ENCODE results near the gene PLEKHM2.
"Not testable (repeated sequence)": the region's sequence is repeated elsewhere in the genome, so short reads cannot be mapped to it uniquely, and the experiment has no call there.

PLEKHM2 gene

DNA sequence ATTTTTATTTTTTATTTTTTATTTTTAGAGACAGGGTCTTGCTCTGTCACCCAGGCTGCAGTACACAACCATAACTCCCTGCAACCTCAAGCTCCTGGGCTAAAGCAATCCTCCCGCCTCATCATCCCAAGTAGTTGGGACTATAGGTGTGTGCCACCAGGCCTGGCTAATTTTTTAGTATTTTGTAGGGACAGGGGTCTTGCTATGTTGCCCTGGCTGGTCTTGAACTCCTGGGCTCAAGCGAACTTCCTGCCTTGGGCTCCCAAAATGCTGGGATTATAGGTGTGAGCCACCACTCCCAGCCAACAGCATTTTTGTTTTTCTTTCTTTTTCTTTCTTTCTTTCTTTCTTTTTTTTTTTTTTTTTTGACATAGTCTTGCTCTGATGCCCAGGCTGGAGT lies 14.1 kb downstream of the PLEKHM2 start:
- DNase-seq (ENCODE audit: extremely low spot score, insufficient read length, low read depth) (no peak), FAIRE-seq (no peak)

DNA sequence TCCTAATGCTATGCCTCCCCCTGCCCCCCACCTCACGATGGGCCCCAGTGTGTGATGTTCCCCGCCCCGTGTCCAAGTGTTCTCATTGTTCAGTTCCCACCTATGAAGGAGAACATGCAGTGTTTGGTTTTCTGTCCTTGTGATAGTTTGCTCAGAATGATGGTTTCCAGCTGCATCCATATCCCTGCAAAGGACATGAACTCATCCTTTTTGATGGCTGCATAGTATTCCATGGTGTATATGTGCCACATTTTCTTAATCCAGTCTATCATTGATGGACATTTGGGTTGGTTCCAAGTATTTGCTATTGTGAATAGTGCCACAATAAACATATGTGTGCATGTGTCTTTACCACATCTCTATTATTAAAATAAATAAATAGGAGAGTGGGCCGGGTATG lies 15.2 kb downstream of the PLEKHM2 start:
- DNase-seq (ENCODE audit: extremely low spot score, insufficient read length, low read depth); FAIRE-seq: not testable (repeated sequence)

DNA sequence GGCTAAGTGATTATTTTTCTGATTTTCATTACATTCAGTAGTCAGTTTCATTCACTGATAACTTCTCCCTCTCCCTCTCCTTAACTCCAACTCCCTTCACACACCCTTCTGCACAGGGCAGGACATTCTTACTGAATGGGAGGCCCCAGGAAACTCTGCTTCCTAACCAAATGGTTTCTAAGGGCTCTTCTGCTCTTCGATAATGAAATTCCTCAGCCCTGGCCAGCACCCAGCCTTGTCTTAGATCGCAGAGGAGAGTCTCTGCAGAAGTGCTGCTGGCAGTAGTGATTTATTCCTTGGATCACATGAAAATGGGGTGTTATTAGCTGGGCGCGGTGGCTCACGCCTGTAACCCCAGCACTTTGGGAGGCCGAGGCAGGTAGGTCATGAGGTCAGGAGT lies 16.4 kb downstream of the PLEKHM2 start:
- FAIRE-seq = no peak
- DNase-seq (ENCODE audit: extremely low spot score, insufficient read length, low read depth) = no peak

GRCh38 chr1:15701784-15702183 lies 17.7 kb downstream of the PLEKHM2 start:
- FAIRE-seq = no peak

DNA sequence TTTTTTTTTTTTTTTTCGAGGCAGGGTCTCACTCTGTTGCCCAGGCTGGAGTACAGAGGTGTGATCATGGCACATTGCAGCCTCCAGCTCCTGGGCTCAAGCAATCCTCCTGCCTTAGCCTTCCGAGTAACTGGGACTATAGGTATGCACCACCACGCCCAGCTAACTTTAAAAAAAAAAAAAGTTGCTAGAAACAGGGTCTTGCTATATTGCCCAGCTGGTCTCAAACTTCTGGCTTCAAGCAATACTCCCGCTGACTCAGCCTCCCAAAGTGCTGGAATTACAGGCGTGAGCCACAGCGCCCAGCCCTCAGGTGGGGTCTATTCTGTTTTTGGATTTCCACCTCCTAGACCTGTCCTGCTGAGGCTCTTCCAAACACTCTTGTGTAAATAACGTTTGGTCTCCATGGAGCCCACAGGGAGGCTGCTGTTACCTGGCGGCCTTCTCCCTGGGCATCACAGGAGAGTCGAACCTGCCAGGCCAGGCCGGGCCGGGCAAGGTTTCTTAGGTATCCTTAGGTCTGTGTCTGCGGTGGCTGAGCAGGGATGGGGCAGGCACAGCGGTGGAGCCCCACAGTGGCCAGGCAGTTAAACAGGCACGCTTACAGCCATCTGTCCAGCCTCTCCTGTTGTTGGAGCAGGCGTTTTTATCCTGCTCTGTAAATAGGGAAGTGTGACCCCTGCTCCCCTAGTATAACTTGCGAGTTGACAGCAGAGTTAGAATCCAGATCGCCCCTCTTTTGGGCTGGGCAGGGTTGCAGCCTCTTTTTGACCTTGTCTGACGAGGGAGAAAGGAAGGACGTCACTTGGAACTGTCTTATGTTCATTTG lies 18.8 kb downstream of the PLEKHM2 start:
- no peak for DNase-seq (ENCODE audit: extremely low spot score, insufficient read length, low read depth)
- FAIRE-seq = no peak

More at GRCh38 chr1:15701784-15702183, 17.7 kb downstream of the PLEKHM2 start:
- DNase-seq (ENCODE audit: extremely low spot score, insufficient read length, low read depth) = no peak

- DNase-seq (ENCODE audit: extremely low spot score, insufficient read length, low read depth) (no peak), FAIRE-seq (no peak)
Measured at GRCh38 chr1:15703562-15703961, 19.4 kb downstream of the PLEKHM2 start.

- FAIRE-seq = no peak
Measured at GRCh38 chr1:15704526-15705183, 20.5 kb downstream of the PLEKHM2 start.

GRCh38 chr1:15705184-15705566 lies 21.1 kb downstream of the PLEKHM2 start:
- DNase-seq (ENCODE audit: extremely low spot score, insufficient read length, low read depth) (no peak), FAIRE-seq (no peak)

More at GRCh38 chr1:15704526-15705183, 20.5 kb downstream of the PLEKHM2 start:
- no peak for DNase-seq (ENCODE audit: extremely low spot score, insufficient read length, low read depth)

DNA sequence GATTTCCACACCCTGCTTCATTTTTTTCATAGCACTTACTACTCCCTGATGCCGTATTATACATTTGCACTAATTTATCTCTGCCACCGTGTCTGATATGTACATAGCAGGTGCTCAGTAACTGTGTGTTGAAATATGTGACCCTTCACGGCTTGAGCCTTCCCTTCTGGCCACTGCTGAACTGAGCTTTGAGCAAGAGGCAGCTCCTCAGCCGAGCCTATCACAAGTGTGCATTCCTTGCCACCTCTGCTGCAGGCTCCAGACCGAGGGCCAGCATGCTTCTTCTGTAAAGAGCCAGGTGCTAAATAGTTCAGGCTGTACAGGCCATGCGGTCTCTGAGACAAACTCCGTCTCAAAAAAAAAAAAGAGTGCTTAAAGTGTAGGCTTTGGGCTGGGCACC lies 22.6 kb downstream of the PLEKHM2 start:
- FAIRE-seq (no peak), DNase-seq (ENCODE audit: extremely low spot score, insufficient read length, low read depth) (no peak)

GRCh38 chr1:15707239-15707925 lies 23.3 kb downstream of the PLEKHM2 start:
- DNase-seq (ENCODE audit: extremely low spot score, insufficient read length, low read depth) (no peak), FAIRE-seq (no peak)

- DNase-seq (ENCODE audit: extremely low spot score, insufficient read length, low read depth) = no peak
- FAIRE-seq = no peak
Measured at GRCh38 chr1:15708486-15709137, 24.5 kb downstream of the PLEKHM2 start.

- FAIRE-seq = no peak
Measured at GRCh38 chr1:15709226-15709625, 25.1 kb downstream of the PLEKHM2 start.

DNA sequence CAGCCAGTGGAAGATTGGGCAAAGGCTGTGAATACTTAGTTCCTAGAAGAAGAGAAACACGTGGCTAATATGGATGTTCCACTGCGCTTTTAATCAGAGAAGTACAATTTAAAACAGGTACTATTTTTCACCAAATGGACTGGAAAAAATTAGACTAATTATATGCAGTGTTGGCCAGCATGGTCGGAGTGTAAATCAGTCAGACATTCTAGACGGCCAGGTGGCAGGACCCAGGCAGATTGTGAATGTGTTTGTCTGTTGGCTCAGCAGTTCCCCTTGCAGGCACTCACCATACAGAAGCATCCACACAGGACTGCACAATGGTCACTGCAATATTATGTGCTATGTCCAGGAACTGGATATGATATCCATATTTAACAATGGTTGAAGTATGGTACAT lies 28.0 kb downstream of the PLEKHM2 start:
- no peak for DNase-seq (ENCODE audit: extremely low spot score, insufficient read length, low read depth)
- FAIRE-seq = peak; percentile 26

More at GRCh38 chr1:15709226-15709625, 25.1 kb downstream of the PLEKHM2 start:
- no peak for DNase-seq (ENCODE audit: extremely low spot score, insufficient read length, low read depth)

DNA sequence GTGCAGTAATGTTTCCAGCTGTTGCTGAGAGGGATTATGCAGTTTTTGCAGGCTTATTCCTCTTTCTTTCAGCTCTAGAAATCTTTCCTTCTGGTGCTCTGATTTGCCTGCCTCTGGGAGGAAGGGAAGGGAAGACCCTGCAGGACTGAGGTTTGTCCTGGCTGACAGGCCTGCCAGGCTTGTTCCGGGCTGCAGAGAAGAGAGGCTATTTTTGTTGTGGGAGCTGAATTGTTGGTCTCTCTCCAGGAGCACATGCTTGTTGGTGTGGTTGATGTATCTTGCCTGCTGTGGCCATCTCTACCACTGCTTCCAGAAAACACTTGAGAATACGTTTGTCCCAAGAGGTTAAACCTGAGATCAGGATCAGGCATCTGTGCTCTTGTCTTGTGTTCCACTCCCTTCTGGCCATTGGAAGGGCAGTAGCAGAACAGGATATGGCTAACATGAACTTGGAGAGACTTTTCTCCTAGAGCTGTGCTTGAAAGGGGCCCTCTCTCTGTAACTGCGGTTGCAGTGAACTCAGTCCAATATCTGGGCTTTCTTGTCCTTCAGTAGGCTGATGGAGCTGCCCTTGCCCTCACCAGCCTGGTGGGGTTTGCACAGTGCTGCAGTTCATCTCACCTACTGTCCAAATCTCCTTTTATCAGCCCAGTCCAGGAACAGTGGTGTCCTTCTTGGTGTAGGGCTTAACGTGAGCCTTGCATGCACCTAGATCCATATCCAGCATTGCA lies 30.5 kb downstream of the PLEKHM2 start:
- no peak for FAIRE-seq
- DNase-seq (ENCODE audit: extremely low spot score, insufficient read length, low read depth) = no peak

DNA sequence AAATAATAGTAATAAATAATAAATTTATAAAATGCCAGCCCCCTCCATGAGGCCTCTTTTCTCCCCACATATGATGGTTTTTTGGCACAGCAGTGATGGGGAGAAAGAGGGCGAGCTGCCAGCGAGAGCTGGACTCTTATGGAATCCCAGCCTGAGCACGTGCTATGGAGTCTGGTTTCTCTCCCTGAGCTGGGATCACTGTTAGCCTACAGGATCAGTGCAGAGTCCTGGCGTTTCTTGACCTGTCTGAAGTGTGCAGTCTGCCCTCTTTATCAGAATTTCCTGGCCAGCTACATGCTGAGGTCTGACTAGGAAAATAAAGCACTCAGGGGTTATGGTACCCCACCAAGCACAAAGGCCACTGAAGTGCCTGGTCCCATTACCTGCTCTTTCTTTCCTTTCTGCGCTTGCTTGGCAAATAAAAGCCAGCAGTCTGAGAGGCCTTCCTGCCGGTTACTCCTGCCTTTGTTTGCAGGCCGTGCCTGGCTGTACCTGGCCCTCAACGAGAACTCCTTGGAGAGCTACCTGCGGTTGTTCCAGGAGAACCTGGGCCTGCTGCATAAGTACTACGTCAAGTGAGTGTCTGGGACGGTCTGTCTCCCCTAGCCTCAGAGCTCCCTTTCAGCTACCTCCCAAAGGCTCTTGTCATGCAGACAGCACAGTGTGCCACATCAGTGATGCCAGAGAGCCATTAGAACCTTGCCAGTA lies 33.5 kb downstream of the PLEKHM2 start:
- DNase-seq (ENCODE audit: extremely low spot score, insufficient read length, low read depth) (no peak), FAIRE-seq (no peak)

GRCh38 chr1:15718199-15718601 lies 34.1 kb downstream of the PLEKHM2 start:
- no peak for FAIRE-seq
- no peak for DNase-seq (ENCODE audit: extremely low spot score, insufficient read length, low read depth)

GRCh38 chr1:15719381-15720120 lies 35.4 kb downstream of the PLEKHM2 start:
- DNase-seq (ENCODE audit: extremely low spot score, insufficient read length, low read depth) (no peak), FAIRE-seq (no peak)

DNA sequence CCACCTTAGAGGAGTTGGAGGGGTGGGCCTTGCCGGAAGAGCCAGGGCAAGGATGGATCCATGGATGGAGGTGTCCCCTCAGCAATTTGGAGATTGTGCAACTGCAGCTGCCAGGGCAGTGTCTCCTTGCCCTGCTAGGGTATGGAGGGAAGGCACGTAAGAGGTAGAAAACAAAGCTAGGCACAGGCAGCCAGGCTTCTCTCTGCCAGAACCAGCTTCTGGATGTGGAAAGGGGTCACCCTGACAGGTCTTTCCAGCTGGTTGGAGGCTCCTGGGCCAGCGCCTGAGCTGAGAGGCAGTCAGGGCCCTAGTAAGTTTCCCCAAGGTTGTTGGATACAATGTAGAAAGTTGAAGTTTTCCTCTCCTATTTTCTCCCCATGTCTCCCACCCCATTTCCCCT lies 36.7 kb downstream of the PLEKHM2 start:
- FAIRE-seq (no peak), DNase-seq (ENCODE audit: extremely low spot score, insufficient read length, low read depth) (no peak)
